HepG2 (cell line): Measurements from ENCODE around the gene ZFPM1. TPM values are rescaled to one million over a fixed set of nuclear protein-coding genes. Genes with fewer than 3 reads are reported as not detected.

Experiments
- ADNP ChIP-seq: sonication (generic); formaldehyde crosslinking; IDR thresholded peaks from 2 replicates; pipeline ENCODE4 v1.4.0; 2020; ENCODE audit warnings: missing genetic modification reagents
- CHCHD3 ChIP-seq: sonication (generic); formaldehyde crosslinking; IDR thresholded peaks from 2 replicates; pipeline ENCODE4 v1.8.0; 2022; ENCODE audit warnings: mild to moderate bottlenecking, missing genetic modification reagents, moderate library complexity
- EHMT2 ChIP-seq: fragments of 200-600 bp; sonication (generic); IDR thresholded peaks from 2 replicates; pipeline ENCODE4 v1.7.0; 2017; ENCODE audit warnings: antibody characterized with exemption, low read depth, low read length, borderline replicate concordance
- ELK4 ChIP-seq: sonication (generic); formaldehyde crosslinking; IDR thresholded peaks from 2 replicates; pipeline ENCODE4 v1.9.0; 2021; ENCODE audit warnings: missing genetic modification reagents, borderline replicate concordance
- HDAC2 ChIP-seq: sonication (generic); formaldehyde crosslinking; IDR thresholded peaks from 2 replicates; pipeline ENCODE4 v1.4.0; 2020; ENCODE audit warnings: missing genetic modification reagents
- HDAC6 ChIP-seq: fragments of 200-600 bp; sonication (generic); IDR thresholded peaks from 2 replicates; pipeline ENCODE4 v1.7.0; 2017; ENCODE audit warnings: mild to moderate bottlenecking, antibody characterized with exemption, low read length, low read depth
- HNRNPL ChIP-seq: fragments of 200-400 bp; formaldehyde crosslinking; IDR thresholded peaks from 2 replicates; pipeline ENCODE4 v1.6.1; 2017; ENCODE audit warnings: mild to moderate bottlenecking, low read depth, low read length
- HOXA5 ChIP-seq: sonication (generic); formaldehyde crosslinking; IDR thresholded peaks from 2 replicates; pipeline ENCODE4 v1.4.0; 2020; ENCODE audit warnings: missing genetic modification reagents
- IRF2 ChIP-seq: IDR thresholded peaks from 2 replicates; pipeline ENCODE4 v1.6.1; 2018; ENCODE audit warnings: missing genetic modification reagents, missing compliant biosample characterization
- MTA3 ChIP-seq: sonication (generic); formaldehyde crosslinking; IDR thresholded peaks from 2 replicates; pipeline ENCODE4 v1.4.0; 2020; ENCODE audit warnings: missing genetic modification reagents
- MXD1 ChIP-seq: sonication (generic); formaldehyde crosslinking; IDR thresholded peaks from 2 replicates; pipeline ENCODE4 v1.4.0; 2020; ENCODE audit warnings: mild to moderate bottlenecking, missing genetic modification reagents
- NCOA2 ChIP-seq: sonication (generic); formaldehyde crosslinking; IDR thresholded peaks from 2 replicates; pipeline ENCODE4 v1.8.0; 2022; ENCODE audit warnings: inconsistent platforms
- POLR2A ChIP-seq, 2 experiments: IDR thresholded peaks; 2 replicates each; pipeline ENCODE4 v1.6.1; 2011; ENCODE audit warnings: low read depth in 2 of 2, low read length in 2 of 2, mild to moderate bottlenecking in 1 of 2, moderate library complexity in 1 of 2; ENCODE audit not compliant: insufficient read depth in 1 of 2
- SALL2 ChIP-seq: sonication (generic); formaldehyde crosslinking; IDR thresholded peaks from 2 replicates; pipeline ENCODE4 v1.8.1; 2023; ENCODE audit warnings: mild to moderate bottlenecking, missing genetic modification reagents, inconsistent platforms
- SETDB1 ChIP-seq: sonication (generic); formaldehyde crosslinking; IDR thresholded peaks from 2 replicates; pipeline ENCODE4 v1.5.1; 2020; ENCODE audit warnings: missing genetic modification reagents, mild to moderate bottlenecking, borderline replicate concordance
- SNAPC4 ChIP-seq: sonication (generic); formaldehyde crosslinking; IDR thresholded peaks from 2 replicates; pipeline ENCODE4 v1.4.0; 2020; ENCODE audit warnings: mild to moderate bottlenecking, missing genetic modification reagents
- ZNF44 ChIP-seq: sonication (generic); formaldehyde crosslinking; IDR thresholded peaks from 2 replicates; pipeline ENCODE4 v1.5.1; 2020; ENCODE audit warnings: mild to moderate bottlenecking, missing genetic modification reagents
- ZNF552 ChIP-seq: sonication (generic); formaldehyde crosslinking; IDR thresholded peaks from 2 replicates; pipeline ENCODE4 v1.9.0; 2022; ENCODE audit warnings: missing genetic modification reagents, mild to moderate bottlenecking, borderline replicate concordance
- ZNF724P ChIP-seq: sonication (generic); formaldehyde crosslinking; IDR thresholded peaks from 2 replicates; pipeline ENCODE4 v1.8.0; 2022; ENCODE audit warnings: missing genetic modification reagents, borderline replicate concordance
- ZNF770 ChIP-seq: sonication (generic); formaldehyde crosslinking; IDR thresholded peaks from 2 replicates; pipeline ENCODE4 v1.5.0; 2020; ENCODE audit warnings: mild to moderate bottlenecking, missing genetic modification reagents
- polyA plus RNA-seq, 8 experiments: library from polyadenylated mRNA; depleted of rRNA in 3 of 8; stranded (reverse) in 7 of 8; unstranded in 1 of 8; fragments of >200 nt; fragmentation: Illumina TruSeq in 4 of 8; extraction: Trizol in 4 of 8; gene quantifications; 2 replicates each; pipeline versions ENCODE4 v1.2.1 to v1.2.3, GENCODE V29; 2011 to 2016; ENCODE audit warnings: low read depth in 4 of 8, missing spikeins in 1 of 8, mixed read lengths in 1 of 8; ENCODE audit not compliant: insufficient read depth in 1 of 8
- total RNA-seq, 5 experiments: library from RNA; depleted of rRNA; stranded (reverse); fragments of >200 nt; fragmentation: Illumina TruSeq; extraction: Trizol; gene quantifications; 2 replicates each; pipeline ENCODE4 v1.2.3, GENCODE V29; 2016; ENCODE audit warnings: low read depth in 1 of 5

ZFPM1 gene
- total and polyA plus RNA-seq, 2 of the 13 experiments (the other 11 are each of a cell fraction or from before 2014, with no cell fraction given), result 1.3 to 3.8 TPM

- TF ChIP-seq SETDB1 (no peak), HNRNPL (0 out of 2 replicates have a peak, but pooled peaks have one; percentile 48), NCOA2 (no peak), ZNF770 (CRISPR knock-in tag) (no peak), HOXA5 (no peak), MXD1 (CRISPR knock-in tag) (no peak), POLR2A (IDR thresholded peaks at IDR 0.05; ENCODE audit: insufficient read depth in 1 of 2, low read depth in 2 of 2, low read length in 2 of 2) (0 out of 4 replicates have a peak, but pooled peaks of 1 of the 2 experiments have one; percentile 27), IRF2 (CRISPR knock-in tag) (no peak), HDAC2 (CRISPR knock-in tag) (no peak), ADNP (no peak), EHMT2 (no peak), MTA3 (CRISPR knock-in tag) (no peak), SALL2 (CRISPR knock-in tag) (no peak), SNAPC4 (CRISPR knock-in tag) (no peak), ELK4 (no peak), CHCHD3 (CRISPR knock-in tag) (0 out of 2 replicates have a peak, but pooled peaks have one; percentile 39), ZNF44 (no peak), ZNF724P (CRISPR knock-in tag) (no peak), ZNF552 (CRISPR knock-in tag) (no peak), HDAC6 (no peak)
Observed at GRCh38 chr16:88536971-88537751, 84.1 kb downstream of the ZFPM1 start (continued).
